Immature natural killer cell (primary cell): ENCODE measurements around the gene NADK. TPM values are rescaled to one million over a fixed set of nuclear protein-coding genes. Genes with fewer than 3 reads are reported as not detected.

ENCODE experiments used
- DNase-seq, 3 donors: peaks; one replicate each; pipeline ENCODE4 v3.0.0; 2022; ENCODE audit warnings: mixed read lengths in 1 of 3
- H3K27ac Mint-ChIP-seq, 6 donors: one replicate each; pipeline ENCODE4 v1.8.0; 2020; ENCODE audit warnings: mixed read lengths in 6 of 6, mild to moderate bottlenecking in 5 of 6, inconsistent platforms in 4 of 6, moderate library complexity in 3 of 6
- H3K27me3 Mint-ChIP-seq, 3 donors: one replicate each; pipeline ENCODE4 v1.8.0; 2020 to 2021; ENCODE audit warnings: low read depth in 3 of 3, mild to moderate bottlenecking in 3 of 3, mixed read lengths in 3 of 3, moderate library complexity in 3 of 3, inconsistent platforms in 1 of 3
- H3K36me3 Mint-ChIP-seq, 3 donors: one replicate each; pipeline ENCODE4 v1.8.0; 2020; ENCODE audit warnings: mixed read lengths in 3 of 3, inconsistent platforms in 2 of 3, mild to moderate bottlenecking in 2 of 3
- H3K4me1 Mint-ChIP-seq, 2 donors: one replicate each; pipeline ENCODE4 v1.8.0; 2020; ENCODE audit warnings: inconsistent platforms in 2 of 2, mild to moderate bottlenecking in 2 of 2, mixed read lengths in 2 of 2, moderate library complexity in 1 of 2
- H3K4me3 Mint-ChIP-seq, 5 donors: one replicate each; pipeline ENCODE4 v1.8.0; 2020; ENCODE audit warnings: mild to moderate bottlenecking in 5 of 5, mixed read lengths in 5 of 5, inconsistent platforms in 3 of 5, moderate library complexity in 3 of 5
- H3K9me3 Mint-ChIP-seq, 6 donors: one replicate each; pipeline ENCODE4 v1.8.0; 2020; ENCODE audit warnings: mild to moderate bottlenecking in 6 of 6, mixed read lengths in 6 of 6, inconsistent platforms in 4 of 6, moderate library complexity in 3 of 6
- polyA plus RNA-seq, 3 donors: library from polyadenylated mRNA; unstranded; fragments of 300-500 nt; fragmentation: Illumina TruSeq; gene quantifications; one replicate each; pipeline ENCODE4 v1.2.3, GENCODE V29; 2021

NADK gene
- polyA plus RNA-seq, 3 donors from 2014 or later, result 30.9 to 53.3 (median 37.3) TPM

DNA sequence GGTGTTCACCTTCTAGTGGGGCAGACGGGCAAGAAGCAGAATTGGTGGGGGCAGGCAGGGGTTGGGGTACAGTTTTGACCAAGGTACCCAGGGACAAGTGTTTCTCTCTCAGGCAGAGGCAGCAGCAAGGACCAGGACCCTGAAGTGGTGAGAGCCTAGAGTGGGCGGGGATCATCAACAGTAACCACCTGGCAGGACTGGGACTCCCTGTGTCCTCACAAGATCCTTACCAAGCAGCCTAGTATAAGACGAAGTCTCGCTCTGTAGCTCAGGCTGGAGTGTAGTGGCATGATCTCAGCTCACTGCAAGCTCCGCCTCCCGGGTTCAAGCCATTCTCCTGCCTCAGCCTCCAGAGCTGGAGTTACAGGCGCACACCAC lies 3.2 kb upstream of the NADK start:
- no peak for DNase-seq
- Mint-ChIP-seq H3K27ac (peak overlapping the region; percentile 96 to 99 (median 98)), H3K4me3 (peak overlapping the region; percentile 84 to 89 (median 87)), H3K27me3 (peaks cover 4 to 16% (median 16%) of the 10 kb centered on the region in 3 donors), H3K9me3 (no peaks in the 10 kb centered on the region), H3K4me1 (peaks cover 54% of the 10 kb centered on the region in 2 donors), H3K36me3 (peaks cover 1 to 5% (median 2%) of the 10 kb centered on the region in 3 donors)

GRCh38 chr1:1780598-1781525 lies 2.6 kb upstream of the NADK start:
- Mint-ChIP-seq H3K4me3 (peak overlapping the region; percentile 84 to 89 (median 87)), H3K9me3 (no peaks in the 10 kb centered on the region), H3K27ac (peak overlapping the region; percentile 96 to 99 (median 98)), H3K36me3 (no peaks in the 10 kb centered on the region), H3K4me1 (peaks cover 59 to 60% of the 10 kb centered on the region in 2 donors), H3K27me3 (peaks cover 4 to 16% (median 16%) of the 10 kb centered on the region in 3 donors)
- DNase-seq, result peak in 1 of 3 donors; percentile 11

DNA sequence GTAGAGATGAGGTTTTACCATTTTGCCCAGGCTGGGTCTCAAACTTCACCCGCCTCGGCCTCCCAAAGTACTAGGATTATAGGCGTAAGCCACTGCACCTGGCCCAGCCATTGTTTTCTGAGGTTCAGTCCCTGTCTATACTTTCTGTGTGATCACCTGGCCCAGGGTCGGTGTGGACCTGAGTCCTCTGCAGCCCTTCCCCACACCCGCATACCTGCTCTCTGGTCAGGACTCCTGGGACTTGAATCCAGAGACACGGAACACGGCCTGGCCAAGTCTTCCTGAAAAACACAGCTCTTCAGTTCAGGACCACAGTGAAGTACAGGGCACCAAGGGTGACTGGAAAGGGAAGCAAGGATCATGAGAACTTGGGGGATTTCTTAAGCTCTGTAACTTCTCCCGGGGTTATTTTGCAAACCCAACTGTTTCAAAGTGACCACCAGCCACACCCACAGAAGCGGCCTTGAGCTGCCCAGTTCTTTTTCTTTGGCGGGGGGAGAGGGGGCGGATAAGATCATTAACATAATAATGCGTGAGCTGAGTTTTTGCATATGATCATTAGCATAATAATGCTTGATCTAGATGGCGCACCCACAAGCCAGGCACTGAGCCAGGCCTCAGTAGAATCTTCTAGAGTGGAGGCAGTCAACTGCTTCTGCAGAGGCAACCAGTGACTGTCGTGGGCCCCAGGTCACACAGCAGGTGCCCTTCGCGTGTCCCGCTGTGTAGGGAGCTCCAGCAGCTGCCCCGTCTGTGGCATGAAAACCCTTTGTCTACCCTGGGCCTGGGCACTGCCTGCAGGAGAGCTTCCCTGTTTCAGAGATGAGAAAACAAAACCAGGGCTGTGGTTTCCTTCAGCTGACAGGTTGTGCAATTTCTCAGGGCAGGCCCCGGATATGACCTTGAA lies 1.7 kb upstream of the NADK start:
- Mint-ChIP-seq H3K36me3 (no peaks in the 10 kb centered on the region), H3K27ac (peak overlapping the region; percentile 96 to 99 (median 98)), H3K27me3 (peaks cover 4 to 16% (median 16%) of the 10 kb centered on the region in 3 donors), H3K9me3 (no peaks in the 10 kb centered on the region), H3K4me1 (peaks cover 67 to 69% of the 10 kb centered on the region in 2 donors), H3K4me3 (peak overlapping the region; percentile 84 to 89 (median 87))
- DNase-seq, result peak; percentile 82 to 83 (median 82)

DNA sequence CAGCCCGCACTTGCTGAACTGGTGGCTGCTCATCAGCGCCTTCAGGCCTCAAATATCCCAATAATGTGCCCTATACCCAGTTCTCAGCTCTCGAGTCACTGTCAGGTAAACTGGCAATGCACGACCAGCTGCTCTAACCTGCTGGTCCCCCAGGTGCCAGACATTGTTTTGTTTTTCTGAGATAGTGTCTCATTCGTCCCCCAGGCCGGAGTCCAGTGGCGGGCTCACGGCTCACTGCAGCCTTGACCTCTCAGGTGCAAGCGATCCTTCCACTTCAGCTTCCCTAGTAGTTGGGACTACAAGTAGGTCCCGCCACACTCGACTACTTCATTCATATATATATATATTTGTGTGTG lies 1.0 kb upstream of the NADK start:
- peak overlapping the region; percentile 84 to 89 (median 87) for H3K4me3 Mint-ChIP-seq
- H3K27me3 Mint-ChIP-seq, result peaks cover 4 to 16% (median 16%) of the 10 kb centered on the region in 3 donors
- H3K27ac Mint-ChIP-seq, result peak overlapping the region; percentile 96 to 99 (median 98)
- no peaks in the 10 kb centered on the region for H3K9me3 Mint-ChIP-seq
- DNase-seq, result no peak
- H3K4me1 Mint-ChIP-seq, result peaks cover 69 to 70% of the 10 kb centered on the region in 2 donors
- no peaks in the 10 kb centered on the region for H3K36me3 Mint-ChIP-seq

DNA sequence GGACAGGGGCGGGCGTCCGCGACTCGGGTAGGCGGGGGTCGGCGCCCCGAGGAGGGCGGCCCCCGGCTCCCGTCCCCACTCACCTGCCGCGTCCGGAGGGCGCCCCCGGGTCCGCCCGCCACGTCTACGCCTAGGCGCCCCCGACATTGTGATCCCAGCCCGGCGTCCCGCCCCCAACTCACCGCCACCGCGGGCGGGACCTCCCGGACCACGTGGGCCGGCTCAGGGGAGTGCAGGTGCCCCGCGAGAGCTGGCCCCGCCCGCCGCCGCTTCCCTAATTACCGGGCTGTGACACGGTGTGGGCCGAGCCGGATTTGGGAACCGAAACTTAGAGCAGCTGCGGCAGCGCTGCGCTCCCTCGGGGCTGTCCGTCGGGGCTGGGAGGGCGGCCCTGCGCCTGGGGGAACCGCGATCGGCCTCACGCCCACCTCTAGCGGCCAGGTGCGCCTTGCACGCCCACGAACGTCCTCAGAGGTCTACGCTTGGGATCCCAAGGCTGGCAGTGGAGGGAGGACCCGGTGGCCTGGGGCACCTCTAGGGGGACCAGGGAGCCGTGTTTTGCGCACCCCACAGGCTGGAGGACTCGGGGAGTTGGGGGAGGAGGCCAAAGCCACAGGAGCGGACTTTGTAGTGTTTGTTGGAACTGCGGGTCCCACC lies 521 bp upstream of the NADK start:
- H3K4me3 Mint-ChIP-seq, result peak overlapping the region; percentile 84 to 89 (median 87)
- H3K4me1 Mint-ChIP-seq, result peaks cover 69 to 70% of the 10 kb centered on the region in 2 donors
- peak; percentile 67 to 72 (median 71) for DNase-seq
- H3K36me3 Mint-ChIP-seq, result no peaks in the 10 kb centered on the region
- no peaks in the 10 kb centered on the region for H3K9me3 Mint-ChIP-seq
- peaks cover 6 to 16% (median 16%) of the 10 kb centered on the region in 3 donors for H3K27me3 Mint-ChIP-seq
- H3K27ac Mint-ChIP-seq, result peak overlapping the region; percentile 96 to 99 (median 98)

- H3K9me3 Mint-ChIP-seq, result no peaks in the 10 kb centered on the region
- H3K36me3 Mint-ChIP-seq, result peaks cover 0 to 2% (median 0%) of the 10 kb centered on the region in 3 donors
- H3K27ac Mint-ChIP-seq, result peak overlapping the region; percentile 80 to 96 (median 87)
These were observed 729 bp downstream of the NADK start for GRCh38 chr1:1777583-1777899.

DNA sequence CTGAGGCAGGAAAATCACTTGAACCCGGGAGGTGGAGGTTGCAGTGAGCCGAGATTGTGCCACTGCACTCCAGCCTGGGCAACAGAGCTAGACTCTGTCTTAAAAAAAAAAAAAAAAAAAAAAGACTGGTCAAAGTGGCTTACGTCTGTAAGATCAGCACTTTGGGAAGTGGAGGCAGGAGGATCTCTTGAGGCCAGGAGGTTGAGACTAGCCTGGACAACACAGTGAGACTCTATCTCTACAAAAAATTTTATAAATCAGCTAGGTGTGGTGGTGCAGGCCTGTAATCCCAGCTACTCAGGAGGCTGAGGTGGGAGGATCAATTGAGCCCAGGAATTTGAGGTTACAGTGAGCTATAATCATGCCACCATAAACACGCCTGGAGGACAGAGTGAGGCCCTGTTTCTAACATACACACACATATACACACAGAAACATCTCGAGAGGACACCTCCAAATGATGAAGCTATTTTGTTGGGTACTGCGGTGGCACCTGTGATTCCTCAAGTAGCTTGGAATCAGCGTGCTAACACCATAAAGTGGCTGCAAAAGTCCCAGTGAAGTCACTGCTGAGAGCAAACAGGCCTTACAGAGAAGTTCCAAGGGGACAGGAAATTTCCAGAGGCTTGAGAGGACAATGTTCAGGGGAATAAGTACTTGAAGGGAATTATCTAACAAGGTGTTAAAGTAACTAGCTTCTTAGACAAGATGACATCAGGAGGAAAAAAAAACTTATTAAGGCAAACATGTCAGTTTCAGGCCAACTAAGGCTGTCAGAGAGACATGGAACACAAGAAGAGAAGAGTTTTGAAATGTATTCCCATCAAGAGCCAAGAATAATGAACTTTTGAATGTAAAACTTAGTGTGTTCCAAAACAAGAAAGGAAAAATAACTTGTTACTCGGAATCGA lies 1.3 kb downstream of the NADK start:
- Mint-ChIP-seq H3K27me3 (peaks cover 6 to 12% (median 10%) of the 10 kb centered on the region in 3 donors), H3K27ac (peak overlapping the region; percentile 80 to 96 (median 87)), H3K4me1 (peaks cover 57 to 59% of the 10 kb centered on the region in 2 donors), H3K36me3 (peaks cover 0 to 3% (median 0%) of the 10 kb centered on the region in 3 donors), H3K9me3 (no peaks in the 10 kb centered on the region), H3K4me3 (peak overlapping the region; percentile 82 to 92 (median 88))
- no peak for DNase-seq

More at GRCh38 chr1:1777583-1777899, 729 bp downstream of the NADK start:
- peak overlapping the region; percentile 82 to 92 (median 88) for H3K4me3 Mint-ChIP-seq
- H3K27me3 Mint-ChIP-seq, result peaks cover 6 to 12% (median 10%) of the 10 kb centered on the region in 3 donors
- no peak for DNase-seq
- H3K4me1 Mint-ChIP-seq, result peaks cover 59% of the 10 kb centered on the region in 2 donors

DNA sequence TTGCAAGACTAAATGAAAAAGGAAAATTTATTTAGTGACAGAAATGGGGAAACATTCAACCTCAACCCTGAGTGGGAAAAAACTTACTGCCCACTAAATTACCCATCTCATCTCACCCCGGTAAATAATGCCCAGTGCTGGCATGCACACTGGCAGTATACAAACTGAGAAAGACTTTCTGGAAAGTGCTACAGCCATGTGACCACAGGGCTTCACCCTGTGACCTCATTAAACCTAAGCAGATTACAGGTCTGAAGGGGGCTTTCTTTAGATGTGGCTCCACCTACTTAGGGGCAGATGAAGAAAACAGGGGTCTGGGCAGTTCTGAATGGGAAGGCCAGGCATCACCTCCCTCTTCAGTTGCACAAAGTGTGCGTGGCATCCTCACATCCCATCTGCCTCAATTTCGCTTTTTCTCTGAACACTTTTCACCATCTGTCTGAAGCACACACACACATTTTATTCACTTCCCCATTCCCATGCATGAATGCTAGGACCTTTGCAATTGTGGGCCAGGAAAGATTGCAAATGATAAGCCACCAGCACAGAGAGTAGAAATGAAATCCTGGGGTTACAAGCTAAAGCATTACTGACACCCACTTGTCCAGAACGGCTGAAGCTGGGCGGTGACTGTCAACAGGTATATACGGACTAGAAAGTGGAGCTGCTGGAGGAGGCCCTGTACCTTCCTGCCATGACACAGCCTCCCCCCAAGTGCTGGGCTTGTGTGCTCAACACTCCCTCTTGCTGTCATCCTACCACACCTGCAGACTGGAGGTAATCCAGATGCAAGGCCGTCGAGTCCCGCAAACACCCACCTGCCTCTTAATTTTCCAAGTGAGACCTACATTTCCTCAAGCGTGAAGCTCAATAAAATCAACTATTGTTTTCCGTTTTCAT lies 2.7 kb downstream of the NADK start:
- peaks cover 4 to 9% (median 7%) of the 10 kb centered on the region in 3 donors for H3K36me3 Mint-ChIP-seq
- peaks cover 6 to 11% (median 10%) of the 10 kb centered on the region in 3 donors for H3K27me3 Mint-ChIP-seq
- H3K9me3 Mint-ChIP-seq, result no peaks in the 10 kb centered on the region
- peak overlapping the region; percentile 12 to 70 (median 34) for H3K27ac Mint-ChIP-seq
- no peak for DNase-seq
- peak overlapping the region in 3 of 5 donors; percentile 7 to 56 (median 15) for H3K4me3 Mint-ChIP-seq
- H3K4me1 Mint-ChIP-seq, result peaks cover 48 to 50% of the 10 kb centered on the region in 2 donors

DNA sequence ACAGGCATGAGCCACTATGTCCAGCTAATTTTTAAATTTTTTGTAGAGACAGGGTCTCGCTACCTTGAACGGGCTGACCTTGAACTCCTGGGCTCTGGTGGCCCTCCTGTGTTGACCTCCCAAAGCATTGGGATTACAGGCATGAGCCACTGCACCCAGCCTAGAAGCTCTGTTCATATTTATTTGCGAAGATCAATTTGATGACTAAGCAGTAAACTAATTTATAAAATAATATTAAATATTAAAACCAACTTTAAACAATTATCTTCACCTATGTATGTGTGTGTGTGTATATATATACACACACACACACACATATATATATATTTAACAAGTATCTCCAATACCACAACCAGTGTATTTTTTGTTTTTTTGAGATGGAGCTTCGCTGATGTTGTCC lies 4.4 kb downstream of the NADK start:
- Mint-ChIP-seq H3K4me1 (peaks cover 31 to 33% of the 10 kb centered on the region in 2 donors), H3K36me3 (peaks cover 5 to 15% (median 11%) of the 10 kb centered on the region in 3 donors), H3K27me3 (peaks cover 1 to 3% (median 3%) of the 10 kb centered on the region in 3 donors), H3K9me3 (no peaks in the 10 kb centered on the region), H3K4me3 (no peak overlapping the region), H3K27ac (no peak overlapping the region)
- DNase-seq, result no peak

- Mint-ChIP-seq H3K27ac (peak overlapping the region in 2 of 6 donors; percentile 5 to 14), H3K4me3 (no peak overlapping the region)
- DNase-seq, result no peak
These were observed 7.2 kb downstream of the NADK start for GRCh38 chr1:1771096-1771495.

GRCh38 chr1:1770102-1770501 lies 8.2 kb downstream of the NADK start:
- Mint-ChIP-seq H3K27me3 (peaks cover 0 to 1% (median 0%) of the 10 kb centered on the region in 3 donors), H3K36me3 (peaks cover 11 to 20% (median 17%) of the 10 kb centered on the region in 3 donors), H3K4me3 (no peak overlapping the region), H3K4me1 (peaks cover 11 to 17% of the 10 kb centered on the region in 2 donors), H3K27ac (peak overlapping the region in 3 of 6 donors; percentile 37 to 64 (median 44)), H3K9me3 (no peaks in the 10 kb centered on the region)
- no peak for DNase-seq

More at GRCh38 chr1:1771096-1771495, 7.2 kb downstream of the NADK start:
- no peaks in the 10 kb centered on the region for H3K9me3 Mint-ChIP-seq
- H3K27me3 Mint-ChIP-seq, result peaks cover 0 to 1% (median 0%) of the 10 kb centered on the region in 3 donors
- peaks cover 11 to 20% (median 17%) of the 10 kb centered on the region in 3 donors for H3K36me3 Mint-ChIP-seq
- H3K4me1 Mint-ChIP-seq, result peaks cover 21 to 27% of the 10 kb centered on the region in 2 donors
